Tibial nerve (tissue), 4 donors: ENCODE results near the gene PIP5K1B.

Experiments used
- EP300 ChIP-seq, 2 donors: sonication (generic); formaldehyde crosslinking; IDR thresholded peaks; one replicate each; pipeline ENCODE4 v1.6.1; 2017; ENCODE audit warnings: antibody characterized with exemption in 2 of 2, mild to moderate bottlenecking in 1 of 2
- POLR2A ChIP-seq, 2 donors: fragments of 450-650 bp; IDR thresholded peaks; one replicate each; pipeline ENCODE4 v1.6.1; 2017; ENCODE audit warnings: antibody characterized with exemption in 2 of 2, mild to moderate bottlenecking in 2 of 2, moderate library complexity in 2 of 2
- TF ChIP-seq, protein P1 (sequence below), 5 experiments: fragments of 200-600 bp in 3 of 5; fragments of 450-650 bp in 2 of 5; sonication (generic) in 3 of 5; IDR thresholded peaks; one replicate each; pipeline ENCODE4 v1.5.1; 2016 to 2019; ENCODE audit warnings: antibody characterized with exemption in 5 of 5, mild to moderate bottlenecking in 3 of 5, moderate library complexity in 2 of 5

DNA sequence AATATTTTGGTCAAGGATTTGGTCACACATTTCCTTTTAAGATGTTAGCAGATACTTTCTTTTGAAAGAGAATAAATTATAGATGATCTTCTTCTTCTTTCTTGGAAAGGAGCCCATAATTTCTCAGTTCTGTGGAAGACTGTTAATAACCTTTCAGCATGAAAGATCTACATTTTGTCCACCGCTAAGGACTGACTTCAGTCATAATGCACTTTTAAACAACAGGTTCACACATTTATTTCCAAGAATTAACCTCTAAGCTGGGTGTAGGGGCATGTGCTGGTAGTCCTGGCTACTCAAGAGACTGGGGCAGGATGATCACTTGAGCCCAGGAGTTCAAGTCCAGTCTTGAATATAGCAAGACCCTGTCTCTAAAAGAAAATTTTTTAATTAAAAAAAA, 215.9 kb downstream of the PIP5K1B start:
- TF ChIP-seq EP300 (IDR thresholded peaks at IDR 0.05), result no peak
- TF ChIP-seq, protein P1, sequence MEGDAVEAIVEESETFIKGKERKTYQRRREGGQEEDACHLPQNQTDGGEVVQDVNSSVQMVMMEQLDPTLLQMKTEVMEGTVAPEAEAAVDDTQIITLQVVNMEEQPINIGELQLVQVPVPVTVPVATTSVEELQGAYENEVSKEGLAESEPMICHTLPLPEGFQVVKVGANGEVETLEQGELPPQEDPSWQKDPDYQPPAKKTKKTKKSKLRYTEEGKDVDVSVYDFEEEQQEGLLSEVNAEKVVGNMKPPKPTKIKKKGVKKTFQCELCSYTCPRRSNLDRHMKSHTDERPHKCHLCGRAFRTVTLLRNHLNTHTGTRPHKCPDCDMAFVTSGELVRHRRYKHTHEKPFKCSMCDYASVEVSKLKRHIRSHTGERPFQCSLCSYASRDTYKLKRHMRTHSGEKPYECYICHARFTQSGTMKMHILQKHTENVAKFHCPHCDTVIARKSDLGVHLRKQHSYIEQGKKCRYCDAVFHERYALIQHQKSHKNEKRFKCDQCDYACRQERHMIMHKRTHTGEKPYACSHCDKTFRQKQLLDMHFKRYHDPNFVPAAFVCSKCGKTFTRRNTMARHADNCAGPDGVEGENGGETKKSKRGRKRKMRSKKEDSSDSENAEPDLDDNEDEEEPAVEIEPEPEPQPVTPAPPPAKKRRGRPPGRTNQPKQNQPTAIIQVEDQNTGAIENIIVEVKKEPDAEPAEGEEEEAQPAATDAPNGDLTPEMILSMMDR (IDR thresholded peaks at IDR 0.05), result no peak
- TF ChIP-seq POLR2A (IDR thresholded peaks at IDR 0.05), result no peak
